HAP-1 (cell line): Measurements from ENCODE around the gene CHN1.
A peak's percentile ranks its signal among the peaks of the same experiment; 100 is the strongest.

Experiments used
- DNase-seq, 2 experiments: peaks; one replicate each; pipeline ENCODE4 v3.0.0-alpha.2; 2016 to 2020; ENCODE audit warnings: low spot score in 2 of 2
- H3K27me3 ChIP-seq: fragments of 250-450 bp; sonication (Bioruptor Pico); 2 replicates; pipeline ENCODE4 v1.5.1; 2020; ENCODE audit warnings: low read depth, mild to moderate bottlenecking, moderate library complexity
- H3K36me3 ChIP-seq: fragments of 250-450 bp; sonication (Bioruptor Pico); replicated peaks from 2 replicates; pipeline ENCODE4 v1.5.1; 2020; ENCODE audit warnings: mild to moderate bottlenecking
- H3K4me1 ChIP-seq: fragments of 250-450 bp; sonication (Bioruptor Pico); 2 replicates; pipeline ENCODE4 v1.5.1; 2020; ENCODE audit warnings: mild to moderate bottlenecking
- H3K4me3 ChIP-seq: fragments of 250-450 bp; sonication (Bioruptor Pico); 2 replicates; pipeline ENCODE4 v1.5.1; 2020; ENCODE audit warnings: mild to moderate bottlenecking, moderate library complexity
- H3K9me3 ChIP-seq: fragments of 250-450 bp; sonication (Bioruptor Pico); 2 replicates; pipeline ENCODE4 v1.5.1; 2020; ENCODE audit warnings: mild to moderate bottlenecking, moderate library complexity
- in situ Hi-C: fragments of 300-500 bp; cut with MboI; formaldehyde crosslinking; loops from 3 replicates; pipeline ENCODE4 v1.14.3; 2020; ENCODE audit warnings: low sequenced_read_pairs, inconsistent platforms, mixed read lengths

The CHN1 gene

GRCh38 chr2:175026385-175026784 lies 21.2 kb upstream of the CHN1 start:
- H3K9me3 ChIP-seq, result no peaks in the 10 kb centered on the region
- no peak for DNase-seq
- in situ Hi-C loops, result loop anchor here (25.0 kb wide), 2 partner anchors 261 to 1061 kb away; partner anchors contain the start of genes EVX2, HOXD12 and HOXD13

GRCh38 chr2:175025946-175026345 lies 20.8 kb upstream of the CHN1 start:
- in situ Hi-C loops, result loop anchor here (25.0 kb wide), 2 partner anchors 261 to 1061 kb away; partner anchors contain the start of genes EVX2, HOXD12 and HOXD13
- no peak for DNase-seq
- Histone ChIP-seq H3K9me3 (no peaks in the 10 kb centered on the region), H3K36me3 (no peaks in the 10 kb centered on the region), H3K27me3 (no peaks in the 10 kb centered on the region), H3K4me3 (no peak overlapping the region), H3K4me1 (peaks cover 8% of the 10 kb centered on the region)

More at GRCh38 chr2:175026385-175026784, 21.2 kb upstream of the CHN1 start:
- Histone ChIP-seq H3K36me3 (no peaks in the 10 kb centered on the region), H3K4me3 (no peak overlapping the region), H3K4me1 (peaks cover 8% of the 10 kb centered on the region), H3K27me3 (no peaks in the 10 kb centered on the region)

DNA sequence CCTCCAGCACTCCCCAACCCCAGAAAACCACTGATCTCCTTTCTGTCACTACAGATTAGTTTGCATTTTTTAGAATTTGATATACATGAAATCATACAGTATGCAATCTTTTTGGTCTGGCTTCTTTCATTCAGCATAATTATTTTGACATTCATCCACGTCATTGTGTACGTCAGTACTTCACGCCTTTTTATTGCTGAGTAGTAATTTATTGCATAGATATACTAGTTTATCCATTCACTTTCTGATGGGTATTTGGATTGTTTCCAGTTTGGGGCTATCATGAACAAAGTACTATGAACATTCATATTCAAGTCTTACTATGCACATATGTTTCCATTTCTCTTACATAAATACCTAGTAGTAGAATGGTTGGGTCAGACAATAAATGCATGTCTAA lies 20.1 kb upstream of the CHN1 start:
- no peak for DNase-seq
- H3K27me3 ChIP-seq, result no peaks in the 10 kb centered on the region
- no peaks in the 10 kb centered on the region for H3K36me3 ChIP-seq
- H3K4me1 ChIP-seq, result peaks cover 8% of the 10 kb centered on the region
- in situ Hi-C loops, result loop anchor here (25.0 kb wide), 2 partner anchors 262 to 1062 kb away; partner anchors contain the start of genes EVX2, HOXD12 and HOXD13
- no peaks in the 10 kb centered on the region for H3K9me3 ChIP-seq
- H3K4me3 ChIP-seq, result no peak overlapping the region

- Histone ChIP-seq H3K9me3 (no peaks in the 10 kb centered on the region), H3K4me3 (no peak overlapping the region), H3K4me1 (no peaks in the 10 kb centered on the region), H3K27me3 (no peaks in the 10 kb centered on the region), H3K36me3 (no peaks in the 10 kb centered on the region)
- no peak for DNase-seq
- in situ Hi-C loops, result no loop called here
These were observed 17.7 kb upstream of the CHN1 start for GRCh38 chr2:175022923-175023322.

DNA sequence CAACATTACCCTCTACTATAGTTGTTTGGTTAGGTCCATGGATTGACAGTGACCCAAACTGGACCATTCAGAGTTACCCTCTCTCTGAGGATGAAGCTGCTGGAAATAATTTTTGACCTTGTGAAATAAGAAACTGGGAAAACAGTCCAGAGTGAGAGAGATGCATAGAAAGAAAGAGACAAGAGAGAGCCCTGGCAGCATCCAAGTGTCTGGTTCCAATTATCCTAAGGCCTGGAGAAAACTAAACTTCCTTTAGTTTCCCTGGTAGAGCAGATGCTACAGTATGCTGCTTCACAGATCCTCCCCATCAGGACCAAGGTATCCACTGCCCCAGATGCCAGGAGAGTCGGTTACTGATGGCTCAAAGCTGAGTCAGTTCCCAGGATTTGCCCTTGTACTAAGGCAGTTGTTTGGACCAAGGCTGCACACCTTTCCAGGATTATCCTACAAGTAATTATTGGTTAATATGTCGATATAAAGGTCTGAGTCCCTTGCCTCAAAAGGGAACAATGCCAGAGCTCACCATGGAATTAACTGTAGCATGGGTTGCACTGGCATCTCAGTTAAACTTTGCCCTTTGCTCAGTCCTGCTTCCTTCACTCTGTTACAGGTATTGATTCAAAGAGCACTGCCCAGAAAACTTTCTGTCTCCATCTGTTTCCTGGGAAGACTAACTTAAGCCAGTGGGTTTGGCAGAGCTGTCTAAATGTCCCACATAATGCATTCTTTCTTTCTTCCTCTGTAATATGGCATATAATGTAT lies 14.6 kb upstream of the CHN1 start:
- no peaks in the 10 kb centered on the region for H3K4me1 ChIP-seq
- no peak for DNase-seq
- no peaks in the 10 kb centered on the region for H3K27me3 ChIP-seq
- in situ Hi-C loops, result no loop called here
- no peak overlapping the region for H3K4me3 ChIP-seq
- H3K36me3 ChIP-seq, result no peaks in the 10 kb centered on the region
- H3K9me3 ChIP-seq, result no peaks in the 10 kb centered on the region

DNA sequence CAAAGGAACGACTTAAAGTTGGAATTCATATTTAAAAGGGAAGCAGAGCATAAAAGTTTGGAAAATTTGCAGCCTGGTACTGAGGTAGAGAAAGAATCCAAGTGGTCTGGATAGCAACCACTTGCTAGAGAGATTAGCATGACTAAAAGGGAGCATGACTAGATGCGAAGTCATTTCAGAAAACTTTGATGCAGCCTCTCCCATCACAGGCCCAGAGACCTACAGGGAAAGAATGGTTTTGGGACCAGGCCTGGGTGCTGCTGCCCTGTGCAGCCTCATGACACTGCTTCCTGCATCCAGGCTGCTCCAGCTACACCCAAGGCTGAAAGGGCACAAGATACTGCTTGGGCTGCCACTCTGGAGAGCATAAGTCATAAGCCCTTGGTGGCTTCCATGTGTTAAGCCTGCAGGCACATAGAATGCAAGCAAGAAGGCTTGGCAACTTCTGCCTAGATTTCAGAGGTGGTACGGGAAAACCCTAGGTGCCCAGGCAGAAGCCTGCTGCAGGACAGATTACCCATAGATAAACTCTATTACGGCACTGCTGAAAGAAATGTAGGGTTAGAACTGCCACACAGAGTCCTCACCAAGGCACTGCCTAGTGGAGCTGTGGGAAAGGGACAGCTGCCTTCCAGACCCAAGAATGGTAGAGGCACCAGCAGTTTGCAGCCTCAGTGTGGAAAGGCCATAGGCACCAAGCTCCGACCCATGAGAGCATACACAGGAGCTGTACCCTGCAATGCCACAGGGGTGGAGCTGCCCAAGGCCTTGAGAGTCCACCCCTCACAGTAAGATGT lies 12.6 kb upstream of the CHN1 start:
- H3K4me1 ChIP-seq, result no peaks in the 10 kb centered on the region
- no peak overlapping the region for H3K4me3 ChIP-seq
- in situ Hi-C loops, result no loop called here
- no peaks in the 10 kb centered on the region for H3K36me3 ChIP-seq
- H3K9me3 ChIP-seq, result peaks cover 4% of the 10 kb centered on the region; the same call in 1 of the 2 replicates
- H3K27me3 ChIP-seq, result no peaks in the 10 kb centered on the region
- DNase-seq, result no peak

GRCh38 chr2:175015340-175015739 lies 10.2 kb upstream of the CHN1 start:
- H3K4me1 ChIP-seq, result peaks cover 8% of the 10 kb centered on the region
- H3K27me3 ChIP-seq, result no peaks in the 10 kb centered on the region
- H3K9me3 ChIP-seq, result peaks cover 4% of the 10 kb centered on the region; the same call in 1 of the 2 replicates
- no peak for DNase-seq
- no peaks in the 10 kb centered on the region for H3K36me3 ChIP-seq
- H3K4me3 ChIP-seq, result no peak overlapping the region
- in situ Hi-C loops, result no loop called here

- in situ Hi-C loops, result no loop called here
- no peaks in the 10 kb centered on the region for H3K36me3 ChIP-seq
- no peaks in the 10 kb centered on the region for H3K27me3 ChIP-seq
- no peak for DNase-seq
- H3K9me3 ChIP-seq, result peaks cover 4% of the 10 kb centered on the region; the same call in 1 of the 2 replicates
- no peak overlapping the region for H3K4me3 ChIP-seq
- H3K4me1 ChIP-seq, result peaks cover 15% of the 10 kb centered on the region
These were observed 7.3 kb upstream of the CHN1 start for GRCh38 chr2:175012516-175012915.

- no peaks in the 10 kb centered on the region for H3K27me3 ChIP-seq
- H3K36me3 ChIP-seq, result no peaks in the 10 kb centered on the region
- no peak overlapping the region for H3K4me3 ChIP-seq
- peaks cover 18% of the 10 kb centered on the region for H3K4me1 ChIP-seq
- in situ Hi-C loops, result no loop called here
- no peak for DNase-seq
- peaks cover 4% of the 10 kb centered on the region; the same call in 1 of the 2 replicates for H3K9me3 ChIP-seq
These were observed 6.3 kb upstream of the CHN1 start for GRCh38 chr2:175011505-175011904.

GRCh38 chr2:175010848-175011254 lies 5.7 kb upstream of the CHN1 start:
- Histone ChIP-seq H3K36me3 (no peaks in the 10 kb centered on the region), H3K27me3 (no peaks in the 10 kb centered on the region), H3K9me3 (peaks cover 4% of the 10 kb centered on the region; the same call in 1 of the 2 replicates), H3K4me1 (peaks cover 25% of the 10 kb centered on the region), H3K4me3 (no peak overlapping the region)
- in situ Hi-C loops, result no loop called here
- DNase-seq, result peak in 1 of 2 experiments; percentile 54

GRCh38 chr2:175009917-175010621 lies 4.9 kb upstream of the CHN1 start:
- no peaks in the 10 kb centered on the region for H3K27me3 ChIP-seq
- no peaks in the 10 kb centered on the region for H3K36me3 ChIP-seq
- DNase-seq, result no peak
- in situ Hi-C loops, result no loop called here
- H3K4me1 ChIP-seq, result peaks cover 28% of the 10 kb centered on the region
- peaks cover 4% of the 10 kb centered on the region; the same call in 1 of the 2 replicates for H3K9me3 ChIP-seq
- no peak overlapping the region for H3K4me3 ChIP-seq

GRCh38 chr2:175008801-175009495 lies 3.8 kb upstream of the CHN1 start:
- in situ Hi-C loops, result no loop called here
- H3K4me3 ChIP-seq, result no peak overlapping the region
- no peaks in the 10 kb centered on the region for H3K9me3 ChIP-seq
- DNase-seq, result no peak
- H3K4me1 ChIP-seq, result peaks cover 30% of the 10 kb centered on the region
- no peaks in the 10 kb centered on the region for H3K27me3 ChIP-seq
- no peaks in the 10 kb centered on the region for H3K36me3 ChIP-seq

GRCh38 chr2:175008009-175008408 lies 2.8 kb upstream of the CHN1 start:
- Histone ChIP-seq H3K9me3 (no peaks in the 10 kb centered on the region), H3K36me3 (no peaks in the 10 kb centered on the region), H3K4me1 (peaks cover 40% of the 10 kb centered on the region), H3K4me3 (no peak overlapping the region), H3K27me3 (no peaks in the 10 kb centered on the region)
- in situ Hi-C loops, result no loop called here
- DNase-seq, result no peak
